ENCODE data around the gene LHFPL3. TPM values are rescaled to one million over a fixed set of nuclear protein-coding genes. Genes with fewer than 3 reads are reported as not detected.
A peak's percentile ranks its signal among the peaks of the same experiment; 100 is the strongest.

Gene LHFPL3
- total and polyA plus RNA-seq, 2 experiments from 2014 or later: 0.24 TPM; not detected in 1

- no peak for ATAC-seq
- H3K4me1 Mint-ChIP-seq: peaks cover 7% of the 10 kb centered on the region; the same call in 2 of the 3 replicates
Measured at GRCh38 chr7:104845557-104845956, 517.2 kb downstream of the LHFPL3 start.

More at GRCh38 chr7:104845557-104845956, 517.2 kb downstream of the LHFPL3 start:
- no peak overlapping the region for H3K4me3 ChIP-seq
- Mint-ChIP-seq H3K4me3 (no peak overlapping the region), H3K27me3 (ENCODE audit: insufficient read depth, low read depth, poor library complexity) (no peaks in the 10 kb centered on the region), H3K9me3 (no peaks in the 10 kb centered on the region), H3K27ac (no peak overlapping the region), H3K36me3 (ENCODE audit: low read depth) (no peaks in the 10 kb centered on the region)
- peak overlapping the region; percentile 69 for H2AFZ ChIP-seq
- no peaks in the 10 kb centered on the region for H3K36me3 ChIP-seq (ENCODE audit: insufficient read depth)
- no peaks in the 10 kb centered on the region for H3K27me3 ChIP-seq (ENCODE audit: insufficient read depth)
- H3K4me1 ChIP-seq (ENCODE audit: insufficient read depth): no peaks in the 10 kb centered on the region
- no peaks in the 10 kb centered on the region for H3K79me2 ChIP-seq (replicated peaks; ENCODE audit: insufficient read depth)
- TF ChIP-seq, protein P1, sequence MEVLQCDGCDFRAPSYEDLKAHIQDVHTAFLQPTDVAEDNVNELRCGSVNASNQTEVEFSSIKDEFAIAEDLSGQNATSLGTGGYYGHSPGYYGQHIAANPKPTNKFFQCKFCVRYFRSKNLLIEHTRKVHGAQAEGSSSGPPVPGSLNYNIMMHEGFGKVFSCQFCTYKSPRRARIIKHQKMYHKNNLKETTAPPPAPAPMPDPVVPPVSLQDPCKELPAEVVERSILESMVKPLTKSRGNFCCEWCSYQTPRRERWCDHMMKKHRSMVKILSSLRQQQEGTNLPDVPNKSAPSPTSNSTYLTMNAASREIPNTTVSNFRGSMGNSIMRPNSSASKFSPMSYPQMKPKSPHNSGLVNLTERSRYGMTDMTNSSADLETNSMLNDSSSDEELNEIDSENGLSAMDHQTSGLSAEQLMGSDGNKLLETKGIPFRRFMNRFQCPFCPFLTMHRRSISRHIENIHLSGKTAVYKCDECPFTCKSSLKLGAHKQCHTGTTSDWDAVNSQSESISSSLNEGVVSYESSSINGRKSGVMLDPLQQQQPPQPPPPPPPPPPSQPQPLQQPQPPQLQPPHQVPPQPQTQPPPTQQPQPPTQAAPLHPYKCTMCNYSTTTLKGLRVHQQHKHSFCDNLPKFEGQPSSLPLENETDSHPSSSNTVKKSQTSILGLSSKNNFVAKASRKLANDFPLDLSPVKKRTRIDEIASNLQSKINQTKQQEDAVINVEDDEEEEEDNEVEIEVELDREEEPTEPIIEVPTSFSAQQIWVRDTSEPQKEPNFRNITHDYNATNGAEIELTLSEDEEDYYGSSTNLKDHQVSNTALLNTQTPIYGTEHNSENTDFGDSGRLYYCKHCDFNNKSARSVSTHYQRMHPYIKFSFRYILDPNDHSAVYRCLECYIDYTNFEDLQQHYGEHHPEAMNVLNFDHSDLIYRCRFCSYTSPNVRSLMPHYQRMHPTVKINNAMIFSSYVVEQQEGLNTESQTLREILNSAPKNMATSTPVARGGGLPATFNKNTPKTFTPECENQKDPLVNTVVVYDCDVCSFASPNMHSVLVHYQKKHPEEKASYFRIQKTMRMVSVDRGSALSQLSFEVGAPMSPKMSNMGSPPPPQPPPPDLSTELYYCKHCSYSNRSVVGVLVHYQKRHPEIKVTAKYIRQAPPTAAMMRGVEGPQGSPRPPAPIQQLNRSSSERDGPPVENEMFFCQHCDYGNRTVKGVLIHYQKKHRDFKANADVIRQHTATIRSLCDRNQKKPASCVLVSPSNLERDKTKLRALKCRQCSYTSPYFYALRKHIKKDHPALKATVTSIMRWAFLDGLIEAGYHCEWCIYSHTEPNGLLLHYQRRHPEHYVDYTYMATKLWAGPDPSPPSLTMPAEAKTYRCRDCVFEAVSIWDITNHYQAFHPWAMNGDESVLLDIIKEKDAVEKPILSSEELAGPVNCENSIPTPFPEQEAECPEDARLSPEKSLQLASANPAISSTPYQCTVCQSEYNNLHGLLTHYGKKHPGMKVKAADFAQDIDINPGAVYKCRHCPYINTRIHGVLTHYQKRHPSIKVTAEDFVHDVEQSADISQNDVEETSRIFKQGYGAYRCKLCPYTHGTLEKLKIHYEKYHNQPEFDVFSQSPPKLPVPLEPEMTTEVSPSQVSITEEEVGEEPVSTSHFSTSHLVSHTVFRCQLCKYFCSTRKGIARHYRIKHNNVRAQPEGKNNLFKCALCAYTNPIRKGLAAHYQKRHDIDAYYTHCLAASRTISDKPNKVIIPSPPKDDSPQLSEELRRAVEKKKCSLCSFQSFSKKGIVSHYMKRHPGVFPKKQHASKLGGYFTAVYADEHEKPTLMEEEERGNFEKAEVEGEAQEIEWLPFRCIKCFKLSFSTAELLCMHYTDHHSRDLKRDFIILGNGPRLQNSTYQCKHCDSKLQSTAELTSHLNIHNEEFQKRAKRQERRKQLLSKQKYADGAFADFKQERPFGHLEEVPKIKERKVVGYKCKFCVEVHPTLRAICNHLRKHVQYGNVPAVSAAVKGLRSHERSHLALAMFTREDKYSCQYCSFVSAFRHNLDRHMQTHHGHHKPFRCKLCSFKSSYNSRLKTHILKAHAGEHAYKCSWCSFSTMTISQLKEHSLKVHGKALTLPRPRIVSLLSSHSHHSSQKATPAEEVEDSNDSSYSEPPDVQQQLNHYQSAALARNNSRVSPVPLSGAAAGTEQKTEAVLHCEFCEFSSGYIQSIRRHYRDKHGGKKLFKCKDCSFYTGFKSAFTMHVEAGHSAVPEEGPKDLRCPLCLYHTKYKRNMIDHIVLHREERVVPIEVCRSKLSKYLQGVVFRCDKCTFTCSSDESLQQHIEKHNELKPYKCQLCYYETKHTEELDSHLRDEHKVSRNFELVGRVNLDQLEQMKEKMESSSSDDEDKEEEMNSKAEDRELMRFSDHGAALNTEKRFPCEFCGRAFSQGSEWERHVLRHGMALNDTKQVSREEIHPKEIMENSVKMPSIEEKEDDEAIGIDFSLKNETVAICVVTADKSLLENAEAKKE (CRISPR knock-in tag; IDR thresholded peaks at IDR 0.05): no peak
- TF ChIP-seq EZH2 (IDR thresholded peaks at IDR 0.05; ENCODE audit: low read depth, unreplicated experiment) (no peak), POLR2AphosphoS5 (IDR thresholded peaks at IDR 0.05; ENCODE audit: low read depth) (no peak), NANOG (IDR thresholded peaks at IDR 0.05; ENCODE audit: borderline replicate concordance) (no peak), CREB1 (CRISPR knock-in tag; IDR thresholded peaks at IDR 0.05; ENCODE audit: low read depth) (no peak), STAT1 (IDR thresholded peaks at IDR 0.05; ENCODE audit: unreplicated experiment) (no peak), ZNF331 (CRISPR knock-in tag; IDR thresholded peaks at IDR 0.05; ENCODE audit: low read depth) (no peak), EZH2phosphoT487 (IDR thresholded peaks at IDR 0.05; ENCODE audit: unreplicated experiment) (no peak), ZNF114 (CRISPR knock-in tag; IDR thresholded peaks at IDR 0.05) (no peak), JUNB (IDR thresholded peaks at IDR 0.05; ENCODE audit: unreplicated experiment) (no peak)
- TF ChIP-seq, protein P2, sequence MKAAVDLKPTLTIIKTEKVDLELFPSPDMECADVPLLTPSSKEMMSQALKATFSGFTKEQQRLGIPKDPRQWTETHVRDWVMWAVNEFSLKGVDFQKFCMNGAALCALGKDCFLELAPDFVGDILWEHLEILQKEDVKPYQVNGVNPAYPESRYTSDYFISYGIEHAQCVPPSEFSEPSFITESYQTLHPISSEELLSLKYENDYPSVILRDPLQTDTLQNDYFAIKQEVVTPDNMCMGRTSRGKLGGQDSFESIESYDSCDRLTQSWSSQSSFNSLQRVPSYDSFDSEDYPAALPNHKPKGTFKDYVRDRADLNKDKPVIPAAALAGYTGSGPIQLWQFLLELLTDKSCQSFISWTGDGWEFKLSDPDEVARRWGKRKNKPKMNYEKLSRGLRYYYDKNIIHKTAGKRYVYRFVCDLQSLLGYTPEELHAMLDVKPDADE (IDR thresholded peaks at IDR 0.05): no peak
- TF ChIP-seq, protein P3, sequence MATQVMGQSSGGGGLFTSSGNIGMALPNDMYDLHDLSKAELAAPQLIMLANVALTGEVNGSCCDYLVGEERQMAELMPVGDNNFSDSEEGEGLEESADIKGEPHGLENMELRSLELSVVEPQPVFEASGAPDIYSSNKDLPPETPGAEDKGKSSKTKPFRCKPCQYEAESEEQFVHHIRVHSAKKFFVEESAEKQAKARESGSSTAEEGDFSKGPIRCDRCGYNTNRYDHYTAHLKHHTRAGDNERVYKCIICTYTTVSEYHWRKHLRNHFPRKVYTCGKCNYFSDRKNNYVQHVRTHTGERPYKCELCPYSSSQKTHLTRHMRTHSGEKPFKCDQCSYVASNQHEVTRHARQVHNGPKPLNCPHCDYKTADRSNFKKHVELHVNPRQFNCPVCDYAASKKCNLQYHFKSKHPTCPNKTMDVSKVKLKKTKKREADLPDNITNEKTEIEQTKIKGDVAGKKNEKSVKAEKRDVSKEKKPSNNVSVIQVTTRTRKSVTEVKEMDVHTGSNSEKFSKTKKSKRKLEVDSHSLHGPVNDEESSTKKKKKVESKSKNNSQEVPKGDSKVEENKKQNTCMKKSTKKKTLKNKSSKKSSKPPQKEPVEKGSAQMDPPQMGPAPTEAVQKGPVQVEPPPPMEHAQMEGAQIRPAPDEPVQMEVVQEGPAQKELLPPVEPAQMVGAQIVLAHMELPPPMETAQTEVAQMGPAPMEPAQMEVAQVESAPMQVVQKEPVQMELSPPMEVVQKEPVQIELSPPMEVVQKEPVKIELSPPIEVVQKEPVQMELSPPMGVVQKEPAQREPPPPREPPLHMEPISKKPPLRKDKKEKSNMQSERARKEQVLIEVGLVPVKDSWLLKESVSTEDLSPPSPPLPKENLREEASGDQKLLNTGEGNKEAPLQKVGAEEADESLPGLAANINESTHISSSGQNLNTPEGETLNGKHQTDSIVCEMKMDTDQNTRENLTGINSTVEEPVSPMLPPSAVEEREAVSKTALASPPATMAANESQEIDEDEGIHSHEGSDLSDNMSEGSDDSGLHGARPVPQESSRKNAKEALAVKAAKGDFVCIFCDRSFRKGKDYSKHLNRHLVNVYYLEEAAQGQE (IDR thresholded peaks at IDR 0.05; ENCODE audit: unreplicated experiment): no peak
- TF ChIP-seq, protein P4, sequence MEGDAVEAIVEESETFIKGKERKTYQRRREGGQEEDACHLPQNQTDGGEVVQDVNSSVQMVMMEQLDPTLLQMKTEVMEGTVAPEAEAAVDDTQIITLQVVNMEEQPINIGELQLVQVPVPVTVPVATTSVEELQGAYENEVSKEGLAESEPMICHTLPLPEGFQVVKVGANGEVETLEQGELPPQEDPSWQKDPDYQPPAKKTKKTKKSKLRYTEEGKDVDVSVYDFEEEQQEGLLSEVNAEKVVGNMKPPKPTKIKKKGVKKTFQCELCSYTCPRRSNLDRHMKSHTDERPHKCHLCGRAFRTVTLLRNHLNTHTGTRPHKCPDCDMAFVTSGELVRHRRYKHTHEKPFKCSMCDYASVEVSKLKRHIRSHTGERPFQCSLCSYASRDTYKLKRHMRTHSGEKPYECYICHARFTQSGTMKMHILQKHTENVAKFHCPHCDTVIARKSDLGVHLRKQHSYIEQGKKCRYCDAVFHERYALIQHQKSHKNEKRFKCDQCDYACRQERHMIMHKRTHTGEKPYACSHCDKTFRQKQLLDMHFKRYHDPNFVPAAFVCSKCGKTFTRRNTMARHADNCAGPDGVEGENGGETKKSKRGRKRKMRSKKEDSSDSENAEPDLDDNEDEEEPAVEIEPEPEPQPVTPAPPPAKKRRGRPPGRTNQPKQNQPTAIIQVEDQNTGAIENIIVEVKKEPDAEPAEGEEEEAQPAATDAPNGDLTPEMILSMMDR (conservative IDR thresholded peaks at IDR 0.05; ENCODE audit: low read depth in 2 of 2): no peak
- no peak for DNase-seq (ENCODE audit: low spot score)
- no peak overlapping the region for H3K27ac ChIP-seq (ENCODE audit: low read depth)
- no peaks in the 10 kb centered on the region; the same call in 1 of the 2 replicates for H3K9me2 ChIP-seq (ENCODE audit: insufficient read depth)
- H4K20me1 ChIP-seq (replicated peaks; ENCODE audit: insufficient read depth): no peaks in the 10 kb centered on the region
- no peaks in the 10 kb centered on the region for H3F3A ChIP-seq (replicated peaks; ENCODE audit: low read depth)
- no peak overlapping the region for H3K4me2 ChIP-seq
